ENCODE measurements around the gene PTCH2.
"Not testable (repeated sequence)": the region's sequence is repeated elsewhere in the genome, so short reads cannot be mapped to it uniquely, and the experiment has no call there.

Gene PTCH2

DNA sequence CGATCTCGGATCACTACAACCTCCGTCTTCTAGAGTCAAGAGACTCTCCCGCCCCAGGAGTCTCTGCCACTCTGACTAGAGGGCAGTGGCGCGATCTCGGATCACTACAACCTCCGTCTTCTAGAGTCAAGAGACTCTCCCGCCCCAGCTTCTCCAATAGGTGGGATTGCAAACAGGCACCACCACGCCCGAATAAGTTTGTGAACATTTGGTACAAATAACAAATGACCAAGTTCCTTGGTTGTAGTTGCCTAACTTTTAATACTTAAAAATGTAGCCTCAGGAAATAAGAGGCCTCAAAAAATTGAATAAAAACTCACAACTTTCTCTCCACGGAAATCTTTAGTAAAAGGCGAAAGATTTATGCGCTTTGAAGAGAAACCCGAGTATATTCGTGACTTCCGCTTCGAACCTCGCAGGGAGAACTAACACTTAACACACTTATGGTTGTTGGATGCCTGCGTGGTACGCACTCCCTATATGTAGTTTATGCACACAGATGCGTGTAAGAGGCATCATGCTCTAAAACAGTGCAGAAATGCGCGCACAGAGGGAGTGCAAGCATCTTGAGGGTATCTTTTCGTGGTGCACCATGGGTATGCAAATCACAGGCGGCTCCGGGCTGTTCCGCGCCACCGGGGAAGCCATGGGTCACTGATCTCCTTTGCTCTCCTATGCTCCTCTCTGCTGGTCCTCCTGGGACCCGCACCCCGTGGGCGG, 23.3 kb downstream of the PTCH2 start:
- peak; percentile 84 for DNase-seq

DNA sequence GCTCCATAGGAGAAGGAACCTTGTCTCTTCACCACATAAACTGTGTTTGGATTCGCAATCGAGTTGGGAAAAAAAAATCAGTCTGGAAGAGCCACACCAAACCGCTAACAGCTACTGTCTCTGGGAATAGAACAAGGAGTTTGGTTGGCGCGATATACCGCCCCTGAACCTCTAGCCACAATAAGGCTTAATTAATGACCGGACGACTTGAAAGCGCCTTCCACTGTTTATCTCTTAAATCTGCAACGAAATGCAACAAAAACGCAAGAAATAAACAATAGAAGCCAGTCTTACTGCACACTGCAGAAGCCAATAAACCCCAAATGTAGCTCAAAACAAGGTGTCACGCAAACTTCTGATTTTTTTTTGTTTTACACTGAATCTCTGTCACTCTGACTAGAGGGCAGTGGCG, 23.9 kb downstream of the PTCH2 start:
- no peak for DNase-seq

DNA sequence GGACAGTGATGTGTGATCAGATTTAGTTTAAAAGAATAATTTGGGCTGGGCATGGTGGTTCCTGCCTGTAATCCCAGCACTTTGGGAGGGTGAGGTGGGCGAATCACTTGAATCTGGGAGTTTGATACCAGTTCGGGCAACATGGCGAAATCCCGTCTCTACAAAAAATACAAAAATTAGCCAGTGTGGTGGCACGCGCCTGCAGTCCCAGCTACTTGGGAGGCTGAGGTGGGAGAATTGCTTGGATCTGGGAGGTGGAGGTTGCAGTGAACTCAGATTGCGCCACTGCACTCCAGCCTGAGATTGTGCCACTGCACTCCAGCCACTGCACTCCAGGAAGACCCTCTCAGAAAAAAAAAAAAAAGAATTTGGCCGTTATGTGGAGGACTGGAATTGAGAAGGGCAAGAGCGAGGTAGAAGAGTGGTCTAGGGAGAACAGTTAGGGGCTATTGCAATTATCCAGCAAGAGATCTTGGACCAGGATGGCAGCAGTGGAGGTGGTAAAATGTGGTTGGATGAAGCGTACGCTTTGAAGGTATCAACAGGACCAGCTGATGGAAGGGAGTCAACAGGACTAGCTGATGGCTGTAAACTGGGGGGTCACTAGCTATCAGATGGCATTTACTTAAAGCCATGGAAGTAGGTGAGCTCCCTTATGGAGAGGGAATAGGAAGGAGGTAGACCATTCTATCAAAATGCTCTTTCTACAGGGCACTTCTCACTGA, 25.1 kb downstream of the PTCH2 start:
- no peak for DNase-seq

DNA sequence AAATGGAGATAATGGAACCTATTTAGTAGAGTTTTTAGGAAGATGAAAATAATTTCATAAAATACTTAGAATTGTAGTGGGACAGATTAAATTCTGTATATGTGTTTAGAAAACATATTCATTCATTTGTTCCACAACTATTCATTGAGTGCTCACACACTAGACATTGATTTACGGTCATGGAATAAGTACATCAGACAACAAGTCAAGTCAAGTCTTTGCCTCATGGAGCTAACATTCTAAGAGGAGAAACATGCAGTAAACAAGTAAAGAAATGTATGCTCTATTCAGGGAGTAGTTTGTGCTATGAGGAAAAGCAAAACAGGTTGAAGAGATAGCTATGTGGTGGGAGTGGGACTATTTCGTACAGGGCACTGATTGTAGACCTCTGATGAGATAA, 25.7 kb downstream of the PTCH2 start:
- DNase-seq: no peak

DNA sequence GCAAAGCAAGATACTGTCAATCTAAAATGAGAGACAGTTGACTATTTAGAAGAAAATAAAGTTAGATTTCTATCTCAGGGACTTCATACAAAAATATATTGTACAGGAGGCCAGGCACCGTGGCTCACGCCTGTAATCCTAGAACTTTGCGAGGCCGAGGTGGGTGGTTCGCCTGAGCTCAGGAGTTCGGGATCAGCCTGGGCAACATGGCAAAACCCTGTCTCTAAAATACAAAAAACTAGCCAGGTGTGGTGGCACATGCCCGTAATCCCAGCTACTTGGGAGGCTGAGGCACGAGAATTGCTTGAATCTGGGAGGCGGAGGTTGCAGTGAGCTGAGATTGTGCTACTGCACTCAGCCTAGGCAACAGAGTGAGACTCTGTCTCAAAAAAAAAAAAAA, 27.1 kb downstream of the PTCH2 start:
- not testable (repeated sequence) for DNase-seq

DNA sequence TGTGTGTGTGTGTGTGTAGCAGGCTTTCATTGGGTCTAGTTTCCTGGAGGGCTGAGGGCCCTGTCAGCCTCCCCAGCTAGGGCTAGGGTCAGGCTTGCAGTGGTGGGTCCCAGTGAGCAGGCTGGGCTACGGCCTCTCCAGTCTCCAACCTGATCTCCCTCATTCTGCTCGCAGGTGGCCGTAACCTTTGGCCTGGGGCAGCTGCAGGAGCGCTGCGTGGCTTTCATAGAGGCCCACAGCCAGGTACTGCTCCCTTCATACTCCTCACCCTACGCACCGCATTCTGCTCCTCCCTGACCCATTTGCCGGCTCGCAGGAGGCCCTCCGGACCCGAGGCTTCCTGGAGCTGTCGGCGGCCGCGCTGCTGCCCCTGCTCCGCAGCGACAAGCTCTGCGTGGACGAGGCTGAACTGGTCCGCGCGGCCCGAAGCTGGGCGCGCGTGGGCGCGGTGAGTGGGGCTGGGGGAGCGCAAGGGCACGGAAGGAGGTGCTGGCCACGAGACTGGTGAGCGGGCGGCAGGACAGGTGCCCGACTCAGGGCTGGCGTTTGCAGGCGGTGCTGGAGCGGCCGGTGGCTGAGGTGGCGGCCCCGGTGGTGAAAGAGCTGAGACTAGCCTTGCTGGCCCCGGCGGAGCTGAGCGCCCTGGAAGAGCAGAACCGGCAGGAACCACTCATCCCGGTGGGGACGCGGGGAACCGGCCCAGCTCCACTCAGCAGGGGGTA, 30.1 kb downstream of the PTCH2 start:
- peak; percentile 0 for DNase-seq

DNA sequence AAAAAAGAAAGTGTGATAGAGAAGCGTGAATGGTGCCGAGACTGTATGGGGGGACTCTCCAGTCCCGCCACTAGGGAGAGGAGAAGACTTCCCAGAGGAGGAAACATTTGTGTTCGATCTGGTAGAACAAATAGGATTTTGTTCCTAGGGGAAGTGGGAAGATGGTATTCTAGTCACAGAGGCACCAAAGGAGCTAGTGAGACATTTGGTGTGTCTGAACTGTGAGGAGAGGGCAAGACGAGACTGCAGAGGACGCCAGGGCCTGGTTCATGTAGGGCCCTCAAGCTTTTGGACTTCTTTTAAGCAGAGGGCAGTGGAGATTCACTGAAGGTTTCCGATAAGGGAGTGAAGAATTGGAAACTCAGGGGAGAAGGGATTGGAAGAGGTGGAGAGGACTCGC, 31.8 kb downstream of the PTCH2 start:
- no peak for DNase-seq

DNA sequence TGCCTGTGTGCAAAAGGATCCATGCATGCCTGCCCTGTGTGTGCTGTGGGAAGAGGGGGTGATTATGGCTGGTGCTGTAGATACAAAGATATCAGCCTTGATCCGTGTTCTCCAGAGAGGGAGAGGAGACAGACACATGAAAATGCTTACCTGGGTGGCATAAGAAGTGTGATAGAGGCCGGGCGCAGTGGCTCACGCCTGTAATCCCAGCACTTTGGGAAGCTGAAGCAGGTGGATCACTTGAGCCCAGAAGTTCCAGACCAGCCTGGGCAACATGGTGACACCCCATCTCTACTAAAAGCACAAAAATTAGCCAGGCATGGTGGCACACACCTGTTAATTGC, 32.3 kb downstream of the PTCH2 start:
- DNase-seq: not testable (repeated sequence)

DNA sequence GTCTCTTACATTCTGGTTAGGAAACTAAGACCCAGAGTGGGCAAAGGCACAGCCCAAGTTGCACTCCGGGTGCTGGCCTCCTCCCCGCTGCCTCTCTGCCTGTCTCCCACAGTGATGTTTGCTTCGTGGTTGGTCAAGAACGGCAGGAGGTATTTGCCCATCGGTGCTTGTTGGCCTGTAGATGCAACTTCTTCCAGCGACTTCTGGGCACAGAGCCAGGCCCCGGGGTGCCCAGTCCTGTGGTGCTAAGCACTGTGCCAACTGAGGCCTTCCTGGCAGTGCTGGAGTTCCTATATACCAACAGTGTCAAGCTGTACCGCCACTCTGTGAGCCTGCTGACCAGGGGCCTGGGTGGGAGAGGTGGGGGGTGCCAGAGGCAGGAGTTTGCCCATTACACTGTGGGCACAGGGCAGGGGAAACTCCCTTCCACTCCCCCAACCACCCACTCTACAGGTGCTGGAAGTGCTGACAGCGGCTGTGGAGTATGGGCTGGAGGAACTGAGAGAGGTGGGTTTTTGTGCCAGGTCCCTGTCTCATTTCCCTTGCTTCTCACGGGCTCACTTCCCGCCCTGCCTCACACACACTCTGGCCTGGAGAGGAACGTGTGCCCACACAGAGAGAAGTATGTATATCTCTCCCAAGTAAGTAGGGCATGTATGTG, 32.8 kb downstream of the PTCH2 start:
- peak; percentile 56 for DNase-seq

DNA sequence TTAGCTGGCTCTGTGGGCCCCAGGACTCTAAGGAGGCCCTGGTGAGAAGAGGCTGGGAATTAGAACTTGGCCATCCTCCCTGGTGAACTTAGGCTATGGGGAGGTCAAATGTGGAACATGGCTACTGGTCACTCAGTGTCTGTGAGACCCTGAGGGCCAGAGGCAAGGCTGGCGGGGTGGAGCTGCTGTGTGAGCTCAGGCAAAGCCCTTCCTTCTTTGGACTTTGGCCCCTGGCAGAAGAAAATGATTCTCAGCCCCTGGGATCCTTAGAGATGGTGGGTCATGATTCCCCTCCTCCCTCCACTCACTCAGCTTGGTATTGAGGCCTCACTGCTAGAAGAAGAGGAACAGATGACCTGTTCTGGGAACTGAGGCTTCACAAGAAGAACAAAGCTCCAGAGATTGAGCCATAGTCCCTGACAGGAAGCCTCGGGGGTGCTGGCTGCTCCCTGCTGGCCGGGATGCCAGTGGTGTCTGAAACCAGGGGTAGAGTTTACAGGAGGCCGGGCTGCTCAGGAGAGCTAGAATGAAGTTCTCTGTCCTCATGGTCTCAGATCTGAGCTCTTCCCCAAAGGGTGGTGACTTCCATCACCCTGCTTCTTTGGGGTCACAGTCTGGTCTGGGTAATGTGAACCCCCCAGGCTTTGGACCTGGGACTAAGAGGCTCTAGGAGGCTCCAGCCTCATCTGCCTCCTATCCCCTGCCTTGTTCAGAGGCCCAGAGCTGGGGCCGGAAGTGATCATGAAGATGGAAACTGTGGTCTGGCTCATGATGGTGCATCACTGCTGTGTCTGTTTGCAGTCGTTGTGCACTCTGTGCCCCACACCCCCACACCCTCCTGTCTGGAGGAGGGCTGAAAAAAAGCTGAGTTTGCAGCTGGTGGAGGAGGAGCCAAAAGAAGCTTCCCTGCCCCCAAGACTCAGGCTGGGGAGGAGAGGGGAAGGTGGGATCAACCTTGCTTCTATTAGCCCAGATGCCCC, 33.8 kb downstream of the PTCH2 start:
- peak; percentile 93 for DNase-seq

DNA sequence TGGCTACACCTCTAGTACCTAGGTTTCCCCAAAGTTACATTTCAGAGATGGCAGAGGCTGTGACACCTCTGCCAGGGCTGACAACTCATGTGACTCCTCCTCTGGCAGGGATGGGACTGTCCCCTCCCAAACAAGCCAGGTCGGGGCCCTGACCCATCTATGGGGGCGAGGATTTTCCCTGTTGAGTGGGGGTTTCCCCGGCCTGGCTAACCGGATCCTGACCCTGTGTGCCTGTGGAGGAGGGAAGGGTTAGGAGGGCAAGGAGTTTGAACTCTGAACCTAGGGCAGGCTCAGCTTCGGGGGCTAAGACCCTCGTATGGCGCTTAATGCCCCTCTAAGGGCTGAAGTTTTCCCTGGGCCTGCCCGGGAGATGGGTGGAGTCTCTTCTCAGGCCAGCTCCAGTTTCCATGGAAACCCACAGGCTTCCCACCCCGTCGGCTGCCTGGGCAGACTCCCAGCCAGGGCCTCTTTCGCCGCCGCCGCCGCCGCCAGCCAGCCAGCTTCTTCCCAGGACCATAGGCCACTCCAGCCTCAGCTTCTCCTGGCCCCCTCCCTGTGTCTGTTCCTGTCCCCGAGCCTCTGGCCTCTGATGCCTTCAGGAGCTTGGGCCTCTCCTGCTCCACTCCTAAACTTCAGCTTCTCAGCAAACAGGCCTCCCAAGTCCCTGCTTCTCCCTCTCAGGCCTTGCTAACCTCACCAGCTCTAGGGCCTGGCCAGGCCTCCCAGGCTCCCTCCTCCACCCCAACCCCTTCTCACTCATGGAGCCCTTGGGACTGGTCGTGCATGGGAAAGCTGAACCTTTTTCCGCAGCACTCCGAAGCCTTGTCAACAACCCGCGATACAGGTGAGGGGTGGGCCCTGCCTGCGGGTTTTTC, 34.8 kb downstream of the PTCH2 start, which contains the start of gene BTBD19:
TSS of gene BTBD19 (plus strand) at position 461 of the 875 bp plus-strand sequence. CDS start at position 759, 298 bp downstream.
- peak; percentile 96 for DNase-seq

DNA sequence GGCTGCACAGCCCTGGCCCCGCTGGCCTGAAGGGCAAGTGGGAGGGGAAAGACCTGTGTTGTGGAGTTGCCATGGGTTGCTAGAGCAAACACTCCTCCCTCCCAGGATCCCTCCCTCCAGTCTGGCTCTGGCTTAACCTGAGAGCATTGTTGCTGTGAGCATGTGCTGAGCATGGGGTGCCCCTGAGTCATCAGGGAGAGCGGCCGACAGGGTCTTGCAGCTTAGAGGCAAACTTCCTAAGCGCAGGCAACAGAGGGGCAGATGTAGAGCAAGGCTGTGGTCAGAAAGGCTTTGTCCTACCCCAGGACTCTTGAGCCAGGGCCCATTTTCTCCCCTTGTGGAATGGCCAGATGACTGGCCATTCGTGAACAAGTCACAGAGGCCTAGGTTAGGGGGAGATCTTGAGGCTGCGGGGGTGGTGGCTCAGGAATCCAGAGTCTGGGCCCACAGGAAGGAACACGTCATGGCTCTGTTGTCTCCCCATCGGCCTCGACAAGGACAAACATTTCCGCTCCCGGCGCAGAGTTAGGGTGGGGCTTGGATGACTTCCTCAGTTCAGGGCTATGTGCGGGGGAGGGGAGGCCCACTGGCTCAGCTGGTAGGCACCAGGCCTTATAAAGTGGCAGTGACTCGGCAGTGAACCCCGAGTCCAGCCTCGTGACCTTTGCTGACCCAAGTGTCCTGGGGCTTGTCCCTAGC, 35.5 kb downstream of the PTCH2 start:
- peak; percentile 99 for DNase-seq

DNA sequence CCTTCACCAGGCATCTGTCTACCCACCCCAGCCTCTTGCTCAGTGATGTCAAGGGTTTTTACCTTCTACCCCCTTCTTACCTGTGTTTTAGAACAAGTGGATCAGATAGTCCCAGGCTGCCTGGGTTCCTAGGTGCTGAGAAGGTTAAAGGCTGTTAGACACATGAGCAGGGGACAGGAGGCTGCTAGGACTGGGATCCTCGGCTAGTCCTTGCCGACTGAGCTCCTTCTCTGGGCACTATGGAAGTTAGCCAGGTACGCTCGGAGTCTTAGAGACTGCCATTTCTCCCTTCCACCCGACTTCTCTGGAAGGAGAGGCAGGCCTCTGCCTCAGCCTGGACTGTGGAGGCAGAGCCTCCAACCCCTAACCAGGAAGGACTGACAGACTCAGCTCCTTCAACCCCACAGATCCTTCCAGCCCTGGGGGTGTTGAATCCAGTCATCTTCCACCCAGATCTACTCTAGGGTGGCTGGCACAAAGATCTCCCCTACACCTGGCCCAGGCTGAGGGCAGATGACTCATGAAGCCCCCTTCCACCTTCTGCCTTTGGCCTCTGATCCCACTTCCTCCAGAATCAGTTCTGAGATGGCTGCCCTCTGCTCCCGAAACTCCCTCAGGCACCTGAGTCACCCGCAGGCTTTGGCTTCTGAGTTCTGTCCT, 36.2 kb downstream of the PTCH2 start, which contains the start of gene DYNLT4:
TSS of gene DYNLT4 (minus strand) at position 648 of the 660 bp plus-strand sequence. CDS start 683 bp downstream, outside the sequence.
- DNase-seq: no peak

DNA sequence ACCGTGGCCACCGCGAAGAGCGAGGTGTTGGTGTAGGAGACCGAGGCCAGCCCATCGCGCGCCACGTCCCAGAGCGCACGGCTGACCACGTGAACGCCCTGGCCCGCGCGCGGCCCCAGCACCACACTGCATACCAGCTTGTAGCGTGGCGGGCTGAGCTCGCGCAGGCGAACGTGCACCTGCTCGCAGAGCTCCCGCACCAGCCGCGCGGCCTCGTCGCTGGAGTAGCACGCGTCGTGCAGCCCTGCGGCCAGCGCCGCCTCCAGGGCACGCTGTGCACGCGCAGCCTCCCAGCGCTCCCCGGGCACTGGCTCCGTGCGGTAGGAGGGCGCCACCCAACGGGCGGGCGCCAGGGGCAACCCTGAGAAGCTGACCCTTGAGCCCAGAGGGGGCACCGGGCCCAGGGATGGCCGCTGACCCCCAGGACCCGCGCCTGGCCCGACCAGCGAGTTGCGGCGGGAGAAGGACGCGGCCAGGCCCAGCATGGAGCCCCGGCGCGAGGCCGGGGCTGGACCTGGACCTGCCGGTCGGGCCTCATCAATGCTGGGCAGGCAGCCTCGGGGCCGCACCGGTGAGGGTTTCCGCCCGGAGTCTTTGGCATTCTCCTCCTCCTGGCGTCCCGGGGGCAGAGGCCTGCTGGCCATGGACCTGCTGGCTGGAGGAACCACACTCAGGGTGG, 36.9 kb downstream of the PTCH2 start:
- no peak for DNase-seq

DNA sequence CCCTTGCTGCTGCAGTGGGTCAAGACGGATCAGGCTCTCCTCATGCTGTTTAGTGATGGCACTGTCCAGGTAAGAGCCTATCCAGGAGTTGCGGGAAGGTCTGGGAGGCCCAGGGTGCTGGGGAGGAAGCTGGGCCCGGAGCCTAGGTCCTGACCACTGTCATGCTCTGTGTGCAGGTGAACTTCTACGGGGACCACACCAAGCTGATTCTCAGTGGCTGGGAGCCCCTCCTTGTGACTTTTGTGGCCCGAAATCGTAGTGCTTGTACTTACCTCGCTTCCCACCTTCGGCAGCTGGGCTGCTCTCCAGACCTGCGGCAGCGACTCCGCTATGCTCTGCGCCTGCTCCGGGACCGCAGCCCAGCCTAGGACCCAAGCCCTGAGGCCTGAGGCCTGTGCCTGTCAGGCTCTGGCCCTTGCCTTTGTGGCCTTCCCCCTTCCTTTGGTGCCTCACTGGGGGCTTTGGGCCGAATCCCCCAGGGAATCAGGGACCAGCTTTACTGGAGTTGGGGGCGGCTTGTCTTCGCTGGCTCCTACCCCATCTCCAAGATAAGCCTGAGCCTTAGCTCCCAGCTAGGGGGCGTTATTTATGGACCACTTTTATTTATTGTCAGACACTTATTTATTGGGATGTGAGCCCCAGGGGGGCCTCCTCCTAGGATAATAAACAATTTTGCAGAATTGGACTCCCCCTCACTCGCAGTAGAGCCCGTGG, 37.6 kb downstream of the PTCH2 start:
- DNase-seq: no peak

DNA sequence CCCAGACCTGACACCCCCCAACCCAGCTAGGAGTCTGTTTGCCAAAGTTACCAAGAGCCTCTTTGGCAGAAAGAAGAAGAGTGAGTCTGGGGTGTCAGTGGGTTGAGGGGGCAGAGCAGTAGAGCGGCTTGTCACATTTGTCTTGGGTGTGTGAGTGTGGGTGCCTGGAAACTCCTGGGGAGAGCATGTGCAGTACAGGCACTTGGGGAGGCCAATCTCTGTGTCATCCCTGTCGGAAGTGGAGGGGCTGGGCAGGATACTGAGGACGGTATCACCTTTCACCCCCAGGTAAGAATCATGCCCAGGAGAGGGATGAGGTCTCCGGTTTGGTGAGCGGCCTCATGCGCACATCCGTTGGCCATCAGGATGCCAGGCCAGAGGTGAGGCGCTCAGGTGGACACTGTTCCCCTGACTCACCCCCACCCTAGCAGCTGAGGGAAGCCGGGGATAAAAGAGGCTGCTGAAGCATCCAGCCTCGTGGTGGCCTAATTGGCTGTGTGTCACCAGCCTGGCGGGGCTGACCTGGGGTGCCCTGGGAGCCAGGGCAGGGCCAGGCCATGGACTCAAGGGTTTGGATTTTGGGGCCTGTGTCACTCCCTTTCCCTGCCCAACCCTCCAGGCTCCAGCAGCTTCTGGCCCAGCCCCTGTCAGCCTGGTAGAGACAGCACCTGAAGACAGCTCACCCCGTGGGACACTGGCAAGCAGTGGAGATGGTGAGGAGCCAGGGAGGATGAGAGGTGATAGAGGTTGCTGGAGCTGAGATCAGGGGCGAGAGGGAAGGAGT, 39.5 kb downstream of the PTCH2 start:
- DNase-seq: no peak

DNA sequence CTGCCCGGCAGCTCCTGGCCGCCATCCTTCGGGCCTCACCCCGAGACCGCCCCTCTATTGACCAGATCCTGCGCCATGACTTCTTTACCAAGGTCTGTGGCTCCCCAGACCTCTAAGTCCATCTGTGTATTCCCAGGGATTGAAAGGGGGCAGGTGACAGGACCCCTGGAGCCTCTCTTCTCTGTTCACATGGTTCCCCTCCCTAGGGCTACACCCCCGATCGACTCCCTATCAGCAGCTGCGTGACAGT, 40.1 kb downstream of the PTCH2 start:
- DNase-seq: no peak
